GM10266 (cell line): ENCODE data around the gene CHRM4.

Source experiments
- DNase-seq: peaks from one replicate; pipeline ENCODE4 v3.0.0; 2012; ENCODE audit errors: extremely low spot score
- TF ChIP-seq, protein P1 (sequence below): IDR thresholded peaks from 2 replicates; pipeline ENCODE4 v1.5.1; 2012; ENCODE audit warnings: mild to moderate bottlenecking, low read depth; ENCODE audit not compliant: control insufficient read depth, insufficient read depth; ENCODE audit errors: missing control alignments

Gene CHRM4

DNA sequence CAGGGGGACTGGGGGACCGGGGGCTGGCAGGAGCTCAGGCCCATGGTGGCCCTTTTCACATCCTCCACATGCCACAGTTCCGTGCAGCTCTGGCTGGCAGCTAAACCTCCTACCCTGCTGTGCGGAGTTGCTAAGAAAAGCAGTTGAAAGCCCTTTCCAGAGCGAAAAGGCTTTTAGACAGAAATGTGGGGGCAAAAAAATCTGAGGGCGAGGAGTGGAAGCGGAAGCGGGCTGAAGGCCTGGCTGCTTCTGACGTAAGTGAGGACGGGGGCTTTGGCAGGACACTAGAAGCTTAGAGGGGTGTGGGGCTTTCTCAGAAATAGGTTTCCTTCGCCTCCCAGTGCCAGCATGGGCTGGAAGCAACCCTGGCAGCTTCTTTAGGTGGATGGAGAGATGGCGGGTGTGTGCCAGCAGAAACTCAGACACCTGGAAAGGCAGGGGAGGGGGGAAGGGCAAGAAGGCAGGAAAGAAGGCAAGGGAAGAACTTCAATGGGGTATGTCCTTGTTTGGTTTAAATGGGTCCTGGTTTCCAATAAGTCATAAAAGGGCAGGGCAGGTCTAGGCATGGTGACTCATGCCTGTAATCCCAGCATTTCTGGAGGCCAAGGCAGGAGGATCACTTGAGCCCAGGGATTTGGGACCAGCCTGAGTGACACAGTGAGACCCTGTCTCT, 55.5 kb downstream of the CHRM4 start:
- TF ChIP-seq, protein P1, sequence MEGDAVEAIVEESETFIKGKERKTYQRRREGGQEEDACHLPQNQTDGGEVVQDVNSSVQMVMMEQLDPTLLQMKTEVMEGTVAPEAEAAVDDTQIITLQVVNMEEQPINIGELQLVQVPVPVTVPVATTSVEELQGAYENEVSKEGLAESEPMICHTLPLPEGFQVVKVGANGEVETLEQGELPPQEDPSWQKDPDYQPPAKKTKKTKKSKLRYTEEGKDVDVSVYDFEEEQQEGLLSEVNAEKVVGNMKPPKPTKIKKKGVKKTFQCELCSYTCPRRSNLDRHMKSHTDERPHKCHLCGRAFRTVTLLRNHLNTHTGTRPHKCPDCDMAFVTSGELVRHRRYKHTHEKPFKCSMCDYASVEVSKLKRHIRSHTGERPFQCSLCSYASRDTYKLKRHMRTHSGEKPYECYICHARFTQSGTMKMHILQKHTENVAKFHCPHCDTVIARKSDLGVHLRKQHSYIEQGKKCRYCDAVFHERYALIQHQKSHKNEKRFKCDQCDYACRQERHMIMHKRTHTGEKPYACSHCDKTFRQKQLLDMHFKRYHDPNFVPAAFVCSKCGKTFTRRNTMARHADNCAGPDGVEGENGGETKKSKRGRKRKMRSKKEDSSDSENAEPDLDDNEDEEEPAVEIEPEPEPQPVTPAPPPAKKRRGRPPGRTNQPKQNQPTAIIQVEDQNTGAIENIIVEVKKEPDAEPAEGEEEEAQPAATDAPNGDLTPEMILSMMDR = no peak
- no peak for DNase-seq

DNA sequence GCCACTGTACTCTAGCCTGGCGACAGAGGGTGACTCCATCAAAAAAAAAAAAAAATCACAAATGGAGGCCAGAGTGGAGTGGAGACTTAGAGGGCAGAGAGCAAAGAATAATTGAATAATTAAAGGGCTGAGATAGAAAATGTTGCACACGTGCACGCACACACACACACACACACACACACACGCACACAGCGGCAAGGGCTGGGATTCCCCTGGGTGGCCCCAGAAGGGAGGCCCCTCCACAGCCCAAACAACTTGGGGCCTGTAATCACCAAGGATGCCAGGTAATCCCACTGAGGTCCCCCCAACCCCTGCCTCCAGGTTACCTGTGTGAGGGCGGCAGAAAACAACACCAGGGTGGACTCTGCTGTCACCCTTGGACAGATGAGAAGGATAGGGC, 56.3 kb downstream of the CHRM4 start:
- TF ChIP-seq, protein P1 = no peak

DNA sequence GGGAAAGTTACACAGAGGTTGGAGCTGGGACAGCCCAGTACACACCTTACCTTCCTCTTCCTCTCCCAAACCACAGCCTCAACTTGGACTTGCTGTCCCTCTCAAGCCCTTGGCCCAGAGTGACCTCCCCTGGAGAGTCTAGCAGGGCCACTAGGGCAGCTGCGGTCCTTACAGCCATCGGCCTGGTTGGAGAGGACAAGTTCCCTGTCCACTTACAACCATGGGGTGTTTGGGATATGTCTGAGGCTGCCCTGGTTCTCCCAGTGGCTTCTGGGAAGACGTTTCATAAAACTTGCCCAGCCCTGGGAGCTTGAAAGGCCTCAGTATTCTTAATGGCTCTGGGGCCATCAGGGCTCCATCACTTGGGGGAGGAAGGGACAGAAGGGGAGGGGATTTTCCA, 57.4 kb downstream of the CHRM4 start:
- TF ChIP-seq, protein P1 = no peak
- DNase-seq = no peak

More for the DNA sequence above, 56.3 kb downstream of the CHRM4 start:
- no peak for DNase-seq
